G401.6 (cell line): ENCODE data around the gene RNF152.

Experiments used
- FAIRE-seq: peaks from 2 replicates; lab custom pipeline; 2012; peaks lifted over from hg19 to GRCh38; lab: Jason Lieb, UNC

The RNF152 gene

GRCh38 chr18:61892683-61893308 is at the start of gene RNF152:
Gene RNF152, minus strand, starts transcription at chr18:61893007. Its CDS starts 76,544 bp downstream, at chr18:61816463.
- no peak for FAIRE-seq

GRCh38 chr18:61941948-61942471 is 49.2 kb upstream of the RNF152 start:
- no peak for FAIRE-seq

GRCh38 chr18:61939046-61939674 is 46.4 kb upstream of the RNF152 start:
- no peak for FAIRE-seq

GRCh38 chr18:61935362-61935761 is 42.6 kb upstream of the RNF152 start:
- FAIRE-seq: no peak

- FAIRE-seq: no peak
These were observed 39.0 kb upstream of the RNF152 start for GRCh38 chr18:61931654-61932379.

- no peak for FAIRE-seq
These were observed 37.3 kb upstream of the RNF152 start for GRCh38 chr18:61929881-61930640.

- FAIRE-seq: no peak
These were observed 33.7 kb upstream of the RNF152 start for GRCh38 chr18:61926532-61926931.

- no peak for FAIRE-seq
These were observed 31.7 kb upstream of the RNF152 start for GRCh38 chr18:61924550-61924949.

- FAIRE-seq: no peak
These were observed 29.6 kb upstream of the RNF152 start for GRCh38 chr18:61922435-61922834.

- no peak for FAIRE-seq
These were observed 28.9 kb upstream of the RNF152 start for GRCh38 chr18:61921621-61922235.

GRCh38 chr18:61917818-61918217 is 25.0 kb upstream of the RNF152 start:
- no peak for FAIRE-seq

GRCh38 chr18:61912476-61912875 is 19.7 kb upstream of the RNF152 start:
- no peak for FAIRE-seq

GRCh38 chr18:61910101-61910500 is 17.3 kb upstream of the RNF152 start:
- FAIRE-seq: no peak

- FAIRE-seq: no peak
These were observed 15.9 kb upstream of the RNF152 start for GRCh38 chr18:61908661-61909060.

GRCh38 chr18:61901323-61901986 is 8.6 kb upstream of the RNF152 start:
- FAIRE-seq: no peak

- FAIRE-seq: no peak
These were observed 7.9 kb upstream of the RNF152 start for GRCh38 chr18:61900504-61901281.

GRCh38 chr18:61898640-61899101 is 5.9 kb upstream of the RNF152 start:
- FAIRE-seq: no peak

GRCh38 chr18:61896757-61897156 is 4.0 kb upstream of the RNF152 start:
- FAIRE-seq: no peak

- no peak for FAIRE-seq
These were observed 3.3 kb upstream of the RNF152 start for GRCh38 chr18:61896118-61896517.

GRCh38 chr18:61894751-61895524 is 2.1 kb upstream of the RNF152 start:
- FAIRE-seq: no peak
